Stimulated activated CD4-positive, alpha-beta T cell treated with anti-CD3 and anti-CD28 coated beads, Interleukin-12 subunit alpha, Interleukin-12 subunit beta, amount 100 ng/mL, for 4 hours (primary cell): ENCODE measurements around the gene SELENOK.

Source experiments
- DNase-seq: peaks from one replicate; pipeline ENCODE4 v3.0.0-alpha.2; 2020

Gene SELENOK

DNA sequence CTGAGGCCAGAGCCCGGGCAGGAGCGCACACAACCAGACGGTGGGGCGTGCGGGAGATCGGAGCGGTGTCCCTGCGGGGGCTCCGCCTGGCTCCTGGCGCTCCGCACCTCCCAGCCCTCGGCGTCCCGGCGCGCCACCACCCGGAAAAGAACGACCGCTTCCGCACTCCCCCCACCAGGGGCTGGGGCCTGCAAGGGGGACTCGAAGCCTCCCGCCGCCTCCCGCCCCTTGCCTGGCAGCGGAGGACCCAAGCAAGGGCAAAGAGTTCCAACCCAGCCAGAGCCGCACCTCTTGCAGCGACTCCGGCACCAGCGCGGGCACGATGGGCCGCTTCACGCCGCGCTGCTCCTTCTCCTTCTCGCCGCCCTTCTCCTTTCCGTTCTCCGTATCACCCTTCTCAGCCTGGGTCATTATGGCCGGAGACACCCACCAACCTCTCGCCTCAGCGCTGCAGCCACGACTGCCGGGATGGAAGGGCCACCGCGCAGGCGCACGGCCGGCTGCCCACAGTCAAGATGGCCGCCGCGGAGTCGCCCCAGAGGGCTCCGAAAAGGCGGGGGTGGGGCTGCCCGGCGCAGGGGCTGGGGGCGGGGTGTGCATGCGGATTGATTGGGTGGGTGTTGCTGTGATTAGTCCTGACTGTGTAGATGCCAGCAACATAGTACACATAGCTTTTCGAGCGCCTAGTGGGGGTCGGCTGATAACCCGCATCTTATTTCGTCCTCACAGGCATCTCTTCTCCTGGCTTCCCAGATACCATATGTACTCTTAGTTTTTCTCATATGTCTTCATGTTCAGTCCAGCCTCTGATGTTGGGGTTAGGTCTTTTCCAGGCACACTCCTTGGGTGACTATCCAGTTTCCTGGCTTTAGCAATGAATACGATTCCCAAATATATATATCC is 9.7 kb downstream of the SELENOK start, which contains the start of gene ACTR8:
Gene ACTR8, minus strand, starts transcription at position 462 of the 903 bp plus-strand sequence. Its CDS starts 51 bp downstream, at position 411.
- DNase-seq, result peak; percentile 85

DNA sequence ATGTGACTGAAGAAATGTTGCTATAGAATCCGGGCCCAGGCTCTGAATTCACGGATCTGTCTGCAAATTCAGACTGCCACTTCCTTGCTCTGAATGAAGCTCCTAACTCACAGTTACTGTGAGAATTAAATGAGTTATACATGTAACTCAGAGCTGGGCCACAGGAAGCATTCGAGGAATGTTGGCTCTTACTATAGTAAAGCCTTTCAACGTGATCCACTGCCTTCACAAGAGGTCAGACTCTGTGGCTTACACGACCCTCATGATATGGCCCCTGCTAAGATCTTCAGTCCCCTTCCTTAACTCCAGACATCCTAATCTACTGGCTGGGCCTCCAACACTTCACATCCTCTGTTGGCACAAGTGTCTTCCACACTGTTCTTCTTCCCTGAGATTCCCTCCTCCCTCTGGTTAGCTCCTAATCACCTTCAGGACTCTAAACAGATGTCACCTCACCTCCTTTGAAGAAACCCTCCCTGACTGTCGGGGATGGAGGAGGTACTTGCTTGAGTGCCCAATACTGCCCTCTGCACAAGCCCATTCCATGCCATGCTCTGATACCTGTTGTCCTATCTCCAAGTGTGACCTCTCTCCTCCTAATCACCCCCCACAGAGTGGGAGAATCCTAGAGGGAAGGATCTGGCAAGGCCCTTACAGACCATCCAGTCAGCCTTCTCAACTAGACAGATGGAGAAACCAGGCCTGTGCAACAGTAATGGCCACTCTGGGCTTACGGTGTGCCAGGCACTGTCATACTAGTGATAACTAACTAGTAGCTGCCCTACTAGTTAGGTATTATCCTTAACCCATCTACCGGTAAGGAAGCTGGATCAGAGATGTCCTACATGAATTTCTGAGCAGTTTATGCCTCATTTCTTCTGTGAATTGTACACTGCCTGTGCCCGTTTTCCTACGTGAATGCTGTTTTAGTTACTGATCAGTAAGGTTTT is 11.0 kb downstream of the SELENOK start:
- DNase-seq, result no peak

DNA sequence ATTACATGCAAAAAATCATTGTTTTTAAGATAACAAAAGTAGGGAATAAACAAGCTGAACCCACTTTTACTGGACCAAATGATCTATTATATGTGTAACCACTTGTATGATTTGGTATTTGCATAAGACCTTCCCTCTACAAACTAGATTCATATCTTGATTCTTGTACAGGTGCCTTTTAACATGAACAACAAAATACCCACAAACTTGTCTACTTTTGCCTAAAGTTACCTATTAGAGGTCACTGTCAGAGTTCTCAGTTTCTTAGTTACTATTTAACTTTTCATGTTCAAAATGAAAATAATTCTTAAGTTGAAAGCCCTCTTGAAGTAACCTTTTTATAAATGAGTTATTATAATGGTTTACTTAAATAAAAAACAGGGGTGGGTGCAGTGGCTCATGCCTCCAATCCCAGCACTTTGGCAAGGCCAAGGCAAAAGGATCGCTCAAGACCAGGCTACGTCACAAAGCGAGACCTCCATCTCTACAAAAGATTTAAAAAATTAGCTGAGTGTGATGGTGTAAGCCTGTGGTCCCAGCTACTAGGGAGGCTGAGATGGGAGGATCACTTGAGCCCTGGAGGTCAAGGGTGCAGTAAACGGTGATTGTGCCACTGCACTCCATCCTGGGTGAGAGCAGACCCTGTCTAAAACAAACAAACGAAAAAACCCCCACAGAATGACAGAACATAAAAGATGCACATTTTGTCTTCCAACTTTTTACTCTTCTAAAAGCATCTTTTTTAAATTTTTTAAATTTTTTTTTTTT is 25.7 kb downstream of the SELENOK start:
- no peak for DNase-seq

DNA sequence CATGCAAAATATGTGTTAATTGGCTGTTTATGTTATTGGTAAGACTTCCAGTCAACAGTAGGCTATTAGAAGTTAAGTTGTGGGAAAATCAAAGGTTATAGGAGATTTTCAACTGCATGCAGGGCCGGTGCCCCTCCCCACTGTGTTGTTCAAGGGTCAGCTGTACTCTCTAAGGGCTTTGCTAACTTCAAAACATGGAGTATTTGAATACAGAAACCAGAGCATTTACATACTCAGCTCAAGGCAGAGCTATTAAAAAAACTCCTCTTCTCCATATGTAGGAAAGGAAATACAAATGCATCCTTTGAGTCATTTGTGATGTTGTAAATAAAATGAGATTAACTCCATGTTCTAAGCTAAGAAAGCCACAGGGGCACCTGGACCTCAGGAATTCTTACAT is 28.5 kb downstream of the SELENOK start:
- no peak for DNase-seq

DNA sequence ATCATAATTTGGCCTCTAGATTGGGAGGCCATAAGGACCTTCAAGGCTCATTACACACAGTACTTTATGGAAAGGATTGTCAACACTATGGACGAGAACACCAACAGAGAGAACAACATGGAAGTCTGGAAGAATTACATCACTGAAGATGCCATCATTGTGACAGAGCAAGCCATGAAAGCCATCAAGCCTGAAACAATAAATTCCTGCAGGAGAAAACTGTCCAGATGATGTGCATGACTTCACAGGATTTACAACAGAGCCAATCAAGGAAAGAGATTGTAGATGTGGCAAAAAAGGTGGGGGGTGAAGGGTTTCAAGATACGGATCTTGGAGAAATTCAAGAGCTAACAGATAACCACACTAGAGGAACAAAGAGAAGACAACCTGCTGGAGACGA is 29.4 kb downstream of the SELENOK start:
- no peak for DNase-seq

DNA sequence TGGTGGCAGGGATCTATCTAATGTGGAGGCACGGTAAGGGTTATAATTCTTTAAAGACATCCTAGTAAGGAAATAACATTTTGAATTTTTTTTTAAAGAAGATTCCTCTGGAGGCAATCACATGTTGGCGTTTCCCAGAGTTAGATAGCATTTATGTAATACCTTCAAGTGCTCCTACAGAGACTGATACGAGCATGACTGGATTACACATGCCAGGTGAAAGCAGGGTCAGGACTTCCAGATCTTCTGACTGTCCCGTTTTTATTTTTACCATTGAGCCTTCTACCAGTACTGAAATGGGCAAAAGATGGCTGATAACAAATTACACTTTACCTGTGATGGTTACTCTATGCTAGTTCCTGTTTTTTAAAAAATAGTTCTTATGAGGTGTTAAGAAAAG is 31.5 kb downstream of the SELENOK start:
- no peak for DNase-seq

DNA sequence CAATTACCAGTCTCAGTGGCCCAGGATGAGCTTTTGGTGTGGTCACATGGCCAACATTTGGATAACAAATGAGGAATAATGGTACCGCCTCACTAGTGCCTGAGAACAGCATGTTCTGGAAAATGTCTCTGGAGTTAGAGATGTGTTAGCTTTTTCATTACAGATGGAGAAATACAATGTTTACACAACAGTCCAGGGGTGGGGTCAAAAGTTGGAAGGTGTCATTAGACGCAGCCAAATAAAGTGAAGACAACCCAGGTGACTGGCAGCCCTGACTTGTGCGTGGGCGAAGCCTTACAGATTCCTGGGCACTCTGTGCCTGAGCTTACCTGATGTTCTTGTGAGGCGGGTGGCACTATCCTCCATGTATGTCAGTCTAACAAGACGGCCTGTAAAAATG is 32.5 kb downstream of the SELENOK start:
- DNase-seq, result no peak

DNA sequence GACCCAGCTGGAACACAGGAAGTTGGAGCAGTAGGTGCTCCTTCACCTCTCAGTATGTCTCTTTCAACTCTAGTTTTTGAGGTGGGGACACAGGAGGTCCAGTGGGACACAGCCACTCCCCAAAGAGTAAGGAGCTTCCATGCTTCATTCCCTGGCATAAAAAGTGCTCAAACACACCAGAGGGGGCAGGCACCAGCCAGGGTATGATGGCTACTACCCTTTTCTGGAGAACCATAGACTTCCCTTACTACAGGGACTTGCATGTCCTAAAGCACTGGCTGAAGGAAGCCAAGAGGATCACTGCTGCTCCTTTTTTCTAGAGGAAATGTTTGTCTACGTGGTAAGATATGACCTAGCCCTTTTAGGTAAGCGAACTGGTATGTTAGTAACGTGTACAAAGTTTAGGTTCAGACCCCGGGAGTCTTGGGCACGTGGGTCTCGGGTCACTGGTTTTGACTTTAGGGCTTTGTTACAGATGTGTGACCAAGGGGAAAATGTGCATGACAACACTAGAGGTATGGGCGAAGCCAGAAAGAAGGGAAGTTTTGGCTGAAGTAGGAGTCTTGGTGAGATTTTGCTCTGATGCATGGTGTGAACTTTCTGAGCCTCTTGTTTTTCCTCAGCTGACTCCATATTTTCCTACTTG is 33.4 kb downstream of the SELENOK start:
- DNase-seq, result no peak

DNA sequence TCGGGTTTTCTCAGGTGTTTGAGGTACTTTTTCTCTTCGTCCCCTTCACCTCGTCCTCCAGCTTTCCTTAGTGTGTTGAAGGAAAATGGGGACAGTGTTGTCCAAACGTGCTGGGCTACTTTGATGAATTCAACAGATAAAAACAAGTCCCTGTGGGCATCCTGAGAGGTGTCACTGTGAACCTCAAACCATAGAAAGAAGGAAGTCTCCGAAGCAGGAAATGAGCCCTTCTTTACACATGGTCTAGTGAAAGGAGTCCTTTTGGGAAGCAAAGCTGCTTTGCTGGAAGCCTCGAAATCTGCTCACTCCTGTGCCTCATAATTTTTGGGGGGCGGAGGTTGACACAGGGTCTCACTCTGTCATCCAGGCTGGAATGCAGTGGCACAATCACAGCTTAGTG is 34.7 kb downstream of the SELENOK start:
- no peak for DNase-seq

DNA sequence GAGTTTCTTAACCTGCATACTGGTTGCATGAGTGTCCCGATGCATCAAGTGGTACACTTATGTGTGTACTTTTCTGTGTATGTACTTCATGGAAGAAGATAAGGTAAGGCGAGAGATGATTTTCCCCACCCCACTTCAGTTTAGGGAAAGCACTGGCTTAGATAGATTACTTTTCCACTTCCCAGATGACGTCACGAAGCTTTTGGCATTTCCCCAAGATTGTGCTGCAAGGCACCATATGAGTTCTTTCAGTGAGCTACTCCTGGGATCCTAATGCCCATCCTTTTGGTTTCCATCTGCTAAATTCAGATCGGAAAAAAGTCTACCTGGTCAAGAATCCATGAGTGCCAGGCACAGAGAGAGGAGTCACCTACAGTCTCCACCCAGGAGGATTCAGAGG is 40.8 kb downstream of the SELENOK start:
- DNase-seq, result no peak

DNA sequence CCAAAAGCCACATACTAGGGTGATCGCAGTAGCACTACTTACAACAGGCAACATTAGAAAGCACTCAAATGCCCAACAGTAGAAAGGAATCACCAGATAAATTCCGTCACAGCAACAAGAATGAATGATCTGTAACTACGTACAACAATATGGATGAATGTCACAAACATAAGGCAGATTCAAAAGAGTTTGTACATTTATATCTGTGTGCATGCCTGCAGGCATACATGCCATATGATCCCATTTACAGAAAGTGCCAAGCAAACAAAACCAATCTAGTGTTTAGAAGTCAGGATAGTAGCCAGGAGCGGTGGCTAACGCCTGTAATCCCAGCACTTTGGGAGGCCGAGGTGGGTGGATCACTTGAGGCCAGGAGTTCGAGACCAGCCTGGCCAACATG is 41.7 kb downstream of the SELENOK start:
- no peak for DNase-seq

DNA sequence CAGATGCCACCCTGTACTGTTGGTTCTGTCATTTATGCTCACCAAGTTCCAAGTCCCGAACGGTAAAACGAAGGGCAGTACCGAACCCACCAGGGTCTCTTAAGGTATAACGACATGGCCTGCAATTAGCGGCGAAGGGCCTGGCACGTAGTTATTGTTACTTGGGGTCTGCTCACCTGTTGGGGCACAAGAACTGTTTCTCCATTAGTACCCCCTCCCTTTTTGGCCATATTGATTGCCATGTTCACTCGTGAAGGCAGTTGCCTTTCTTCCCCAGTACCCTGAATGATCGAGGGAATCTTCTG is 44.9 kb downstream of the SELENOK start:
- no peak for DNase-seq

DNA sequence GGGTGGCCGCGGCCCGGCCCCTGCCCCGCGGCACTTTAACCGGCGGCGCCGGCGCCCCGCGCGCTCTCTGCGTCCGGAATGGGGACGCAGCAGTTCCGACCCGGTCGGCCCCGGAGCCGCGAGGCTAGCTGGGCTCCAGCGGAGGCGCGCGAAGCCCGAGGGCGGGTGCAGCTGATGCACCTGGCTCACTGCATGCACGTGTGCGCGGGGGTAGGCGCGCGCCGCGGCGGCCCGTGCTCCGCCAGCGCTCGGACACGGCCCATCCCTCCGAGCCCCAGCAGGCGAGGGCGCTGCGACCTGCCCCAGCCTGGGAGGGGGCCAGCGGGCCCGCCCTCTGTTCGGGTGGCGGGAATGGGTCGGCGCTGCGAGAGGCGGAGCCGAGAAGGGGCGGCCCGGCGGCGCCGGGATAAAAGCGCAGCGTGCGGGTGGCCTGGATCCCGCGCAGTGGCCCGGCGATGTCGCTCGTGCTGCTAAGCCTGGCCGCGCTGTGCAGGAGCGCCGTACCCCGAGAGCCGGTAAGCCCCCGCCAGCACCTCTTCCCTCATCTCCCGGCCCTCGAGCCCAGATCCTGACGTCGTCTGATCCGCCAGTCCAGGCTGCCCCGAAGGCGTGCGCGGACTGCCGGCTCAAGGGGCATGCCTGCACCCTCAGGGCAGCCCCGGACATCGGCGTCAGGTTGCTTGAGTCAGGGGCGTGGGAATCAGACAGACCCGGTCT is 45.4 kb downstream of the SELENOK start, which contains the start of the genes CHDH and IL17RB:
Gene CHDH, minus strand, starts transcription at position 286 of the 717 bp plus-strand sequence. CDS start 22,411 bp downstream, outside the sequence.
Gene IL17RB, plus strand, starts transcription at position 435 of the 717 bp plus-strand sequence. Its CDS starts 21 bp downstream, at position 456.
- DNase-seq, result no peak

DNA sequence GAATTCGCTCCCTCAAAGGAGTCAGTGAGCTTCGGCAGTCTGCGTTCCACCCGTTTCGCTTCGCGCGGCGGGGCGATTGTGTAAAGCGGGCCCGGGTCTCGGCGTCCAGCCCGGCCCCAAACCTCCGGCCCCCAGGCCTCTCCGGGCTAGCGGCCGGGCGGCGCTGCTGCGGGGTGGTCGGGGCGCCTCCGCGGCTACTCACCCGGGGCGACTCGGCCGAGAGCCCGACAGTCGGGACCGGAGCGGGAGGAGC is 45.9 kb downstream of the SELENOK start:
- no peak for DNase-seq

DNA sequence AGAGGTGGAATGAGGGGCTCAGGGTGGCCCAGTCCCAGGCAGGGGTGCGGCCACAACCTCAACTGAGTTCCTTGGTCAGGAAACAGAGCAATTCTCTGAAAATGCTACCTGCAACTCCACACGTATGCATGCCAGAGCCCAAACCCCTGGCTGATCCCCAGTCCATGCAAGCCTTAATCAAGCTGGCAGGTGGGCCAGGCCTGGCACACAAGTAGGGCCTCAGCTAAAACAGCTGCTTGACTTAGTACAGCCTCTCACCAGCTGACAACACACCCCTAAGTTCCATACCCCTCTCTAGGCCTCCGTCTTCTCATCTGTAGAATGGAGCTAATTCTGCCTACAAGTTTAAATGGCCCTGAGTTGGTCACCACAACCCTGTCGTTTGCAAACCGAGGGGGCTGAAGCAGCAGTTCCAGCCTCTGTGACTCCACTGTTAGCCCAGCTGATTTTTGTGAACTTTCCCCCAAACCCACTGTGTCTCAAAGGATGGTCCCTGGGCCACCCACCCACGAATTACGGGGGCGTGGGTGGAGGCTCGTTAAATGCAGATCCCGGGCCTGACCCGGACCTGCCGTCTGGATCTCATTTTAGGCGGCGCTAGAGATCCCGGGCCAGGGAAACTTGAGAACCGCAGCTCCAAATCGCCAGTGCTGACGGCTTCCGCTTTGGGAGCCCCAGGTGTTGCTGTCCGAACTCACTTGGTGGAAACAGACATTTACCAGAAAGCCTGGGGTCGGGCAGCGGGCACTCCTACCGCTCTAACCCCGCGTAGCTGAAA is 46.4 kb downstream of the SELENOK start:
- no peak for DNase-seq

DNA sequence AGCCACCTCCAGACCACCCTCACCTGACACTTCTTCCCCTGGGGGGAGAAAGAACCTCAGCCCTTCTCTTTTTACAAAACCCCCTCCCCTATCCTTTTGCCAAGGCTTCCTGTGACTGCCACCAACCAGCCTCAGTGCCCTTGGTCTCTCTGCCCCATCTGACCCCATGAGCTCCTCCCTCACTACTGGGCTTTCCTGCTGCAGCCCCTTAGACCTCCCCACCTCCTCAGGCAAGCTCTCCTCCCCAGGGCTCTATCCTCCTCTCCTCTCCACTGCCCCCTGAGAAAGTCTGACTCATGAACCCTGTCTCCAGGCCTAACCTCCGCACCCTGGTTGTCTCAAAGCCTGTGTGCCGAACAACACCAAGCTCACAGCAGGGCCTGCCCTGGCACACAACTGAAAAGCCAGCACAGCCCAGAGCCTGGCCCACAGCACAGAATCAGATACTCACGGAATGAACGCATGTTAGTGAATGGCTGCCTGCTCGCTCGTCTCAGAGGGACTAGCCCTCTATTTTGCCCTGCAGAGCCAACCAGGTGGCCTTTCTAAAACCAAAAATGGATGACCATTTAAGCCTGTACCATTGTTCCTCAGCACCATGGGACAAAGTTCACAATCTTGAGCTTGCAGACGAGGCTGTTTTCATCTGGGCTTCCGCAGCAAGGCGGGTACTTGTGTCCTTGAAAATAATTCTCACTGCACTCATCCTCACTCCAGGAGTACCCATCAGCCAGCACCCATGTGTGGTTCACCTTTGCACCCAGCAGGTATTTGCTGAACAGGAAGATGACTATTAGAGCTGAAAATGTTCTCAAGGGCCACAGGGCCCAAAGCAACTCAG is 47.2 kb downstream of the SELENOK start:
- DNase-seq, result no peak

DNA sequence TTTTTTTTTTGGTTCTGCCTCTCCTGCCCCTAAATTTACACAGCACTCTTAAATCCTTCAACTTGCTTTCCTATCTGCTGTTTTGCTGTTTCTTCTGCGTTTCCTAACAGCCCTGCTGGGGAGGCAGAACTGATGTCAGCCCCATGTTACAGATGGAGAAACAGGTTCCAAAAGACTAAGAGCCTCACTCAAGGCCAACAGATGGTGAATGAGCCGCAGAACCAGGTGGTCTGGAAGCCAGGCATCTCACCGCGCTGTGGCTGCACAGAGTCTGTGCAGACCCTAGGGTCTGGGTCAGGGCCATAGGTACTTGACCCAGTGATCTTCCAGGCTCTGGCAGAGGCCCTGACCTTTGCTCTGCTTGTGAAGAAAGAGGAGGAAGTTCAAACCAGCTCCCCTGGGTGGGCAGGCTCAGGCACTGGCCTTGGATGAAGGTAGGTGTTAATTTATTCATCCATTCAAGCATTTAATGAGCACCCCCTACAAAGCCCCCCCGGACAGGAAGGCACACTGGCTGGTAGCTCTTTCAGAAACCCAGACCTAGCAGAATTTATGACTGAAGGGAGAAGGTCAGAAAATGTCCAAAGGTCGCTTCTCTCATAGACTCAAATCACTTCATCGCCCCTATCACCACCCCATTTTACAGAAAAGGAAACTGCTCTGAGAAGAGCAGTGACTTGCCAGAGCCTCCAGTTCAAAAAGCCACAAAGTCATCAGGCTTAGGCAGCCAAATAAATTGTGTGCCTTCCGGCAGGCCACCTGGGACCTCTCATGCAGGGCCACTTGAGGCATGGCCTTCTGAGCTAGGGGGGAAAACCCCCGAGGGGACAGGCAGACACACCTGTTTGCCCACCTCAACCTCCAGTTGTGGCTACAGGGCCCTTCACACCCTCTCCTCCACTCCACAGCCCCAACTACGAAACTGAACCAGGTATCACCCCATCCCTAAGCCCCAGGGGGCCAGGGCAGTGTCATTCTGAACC is 48.2 kb downstream of the SELENOK start:
- no peak for DNase-seq

DNA sequence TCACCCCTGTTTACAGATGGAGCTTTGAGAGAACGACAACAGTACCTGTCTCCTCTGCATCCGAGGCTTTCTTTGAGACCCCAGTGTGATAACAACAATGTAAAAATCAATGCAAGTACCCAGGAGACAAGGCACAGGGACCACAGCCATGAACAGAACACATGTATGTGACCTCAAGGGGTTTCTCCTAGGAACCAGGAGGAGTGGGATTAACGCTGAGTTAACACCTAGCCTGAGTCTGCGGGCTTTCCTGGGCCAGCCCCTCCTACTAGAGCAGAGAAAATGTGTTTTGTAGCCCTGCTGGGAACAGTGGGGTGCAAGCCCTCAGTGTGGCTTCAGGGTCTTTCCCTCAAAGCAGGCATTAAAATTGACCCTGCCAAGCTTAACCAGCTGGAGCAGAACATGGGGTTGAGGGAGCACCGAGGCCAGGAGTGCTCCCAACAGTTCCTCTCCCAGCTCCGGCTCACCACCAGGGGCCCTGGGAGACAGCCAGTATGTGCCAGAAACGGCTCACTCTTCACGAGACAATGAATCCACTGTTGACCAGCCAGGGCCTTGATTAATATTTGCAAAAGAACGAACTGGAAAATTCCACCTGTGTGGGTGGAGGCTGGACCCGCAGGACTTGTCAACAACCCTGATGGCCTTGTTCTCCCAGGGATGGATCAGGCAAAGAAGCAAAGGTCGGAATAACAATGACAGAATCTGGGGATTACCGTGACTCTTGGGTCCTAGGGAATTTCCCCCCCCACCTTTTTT is 49.0 kb downstream of the SELENOK start:
- DNase-seq, result no peak
